Panc1 (cell line): Measurements from ENCODE around the gene RBMS1. TPM values are rescaled to one million over a fixed set of nuclear protein-coding genes. Genes with fewer than 3 reads are reported as not detected.

ENCODE experiments used
- ATAC-seq: fragments of 200-7000 bp; cut with Tn5 transposase; 2 replicates; pipeline ENCODE4 v1.9.1; 2020; ENCODE audit warnings: mild to moderate bottlenecking, moderate library complexity
- BruUV-seq: library from RNA; stranded (reverse); fragments of 400-500 nt; replicated peaks from 2 replicates; lab custom pipeline; 2021; lab: Mats Ljungman, UMichigan
- CTCF ChIA-PET: fragments of 300-600 bp; sonication (Branson Sonifier 250); formaldehyde crosslinking; loops from one replicate; lab custom pipeline; 2022; ENCODE audit warnings: antibody characterized with exemption; lab: Charles Lee
- POLR2A ChIA-PET: fragments of 300-600 bp; sonication (Branson Sonifier 250); formaldehyde crosslinking; loops from one replicate; lab custom pipeline; 2022; ENCODE audit warnings: antibody characterized with exemption; lab: Charles Lee
- DNase-seq: peaks from one replicate; pipeline ENCODE4 v3.0.0-alpha.2; 2010; ENCODE audit warnings: low read depth, low spot score
- H3K27ac ChIP-seq: 2 replicates; pipeline ENCODE4 v1.5.1; 2011; ENCODE audit warnings: mild to moderate bottlenecking, low read length, inconsistent platforms
- H3K27me3 ChIP-seq: fragments of 200-500 bp; sonication (Bioruptor generic); 2 replicates; pipeline ENCODE4 v1.6.0; 2014; ENCODE audit warnings: low read length, inconsistent platforms; ENCODE audit not compliant: control insufficient read depth, insufficient read depth
- H3K36me3 ChIP-seq: fragments of 200-500 bp; sonication (Bioruptor generic); 2 replicates; pipeline ENCODE4 v1.5.1; 2014; ENCODE audit warnings: inconsistent platforms, mild to moderate bottlenecking, low read length, moderate library complexity; ENCODE audit not compliant: control insufficient read depth, insufficient read depth
- H3K4me1 ChIP-seq: 2 replicates; pipeline ENCODE4 v1.5.1; 2011; ENCODE audit warnings: inconsistent platforms, mild to moderate bottlenecking, low read length, moderate library complexity; ENCODE audit not compliant: control insufficient read depth, insufficient read depth
- H3K4me3 ChIP-seq, 2 experiments: 2 replicates each; pipeline ENCODE4 v1.5.1; 2011 to 2012; ENCODE audit warnings: low read depth in 2 of 2, low read length in 2 of 2, mild to moderate bottlenecking in 2 of 2, inconsistent platforms in 1 of 2, moderate library complexity in 1 of 2
- H3K9me3 ChIP-seq: fragments of 200-500 bp; sonication (Bioruptor generic); 2 replicates; pipeline ENCODE4 v1.5.1; 2014; ENCODE audit warnings: low read depth, mild to moderate bottlenecking, inconsistent platforms, low read length, moderate library complexity; ENCODE audit not compliant: control insufficient read depth, insufficient read depth
- CTCF ChIP-seq: fragments of 450-650 bp; IDR thresholded peaks from 2 replicates; pipeline ENCODE4 v1.5.1; 2017; ENCODE audit warnings: mild to moderate bottlenecking
- POLR2AphosphoS5 ChIP-seq: IDR thresholded peaks from 2 replicates; pipeline ENCODE4 v1.6.1; 2012; ENCODE audit warnings: mild to moderate bottlenecking, low read depth, low read length, moderate library complexity
- REST ChIP-seq, 2 experiments: IDR thresholded peaks; 2 replicates each; pipeline ENCODE4 v1.6.1; 2011 to 2012; ENCODE audit warnings: low read depth in 2 of 2, control low read depth in 1 of 2, low read length in 1 of 2, mild to moderate bottlenecking in 1 of 2, moderate library complexity in 1 of 2; ENCODE audit not compliant: insufficient read depth in 1 of 2
- SIN3A ChIP-seq: IDR thresholded peaks from 2 replicates; pipeline ENCODE4 v1.6.1; 2012; ENCODE audit warnings: low read depth, mild to moderate bottlenecking, low read length, moderate library complexity, borderline replicate concordance; ENCODE audit not compliant: insufficient read depth
- TCF7L2 ChIP-seq: IDR thresholded peaks from 2 replicates; pipeline ENCODE4 v1.6.1; 2011; ENCODE audit warnings: mild to moderate bottlenecking, low read depth, low read length, inconsistent platforms
- in situ Hi-C: cut with HindIII; loops from 2 replicates; pipeline ENCODE4 v1.10.0; 2016; ENCODE audit warnings: low sequenced_read_pairs, low pct_unique_long_range_greater_than_20kb
- intact Hi-C: fragments of 100-400 bp; cut with micrococcal nuclease; formaldehyde crosslinking; loops from one replicate; pipeline ENCODE4 v1.10.0; 2022; ENCODE audit not compliant: unreplicated experiment
- total RNA-seq: library from RNA; stranded (reverse); gene quantifications from one replicate; pipeline ENCODE4 v1.2.1, GENCODE V29; 2021; ENCODE audit not compliant: unreplicated experiment

Gene RBMS1
- total RNA-seq, 1 experiment from 2014 or later: 67.0 TPM

GRCh38 chr2:160352500-160352899, 141.1 kb downstream of the RBMS1 start:
- POLR2A ChIA-PET: no interaction called here
- no peak overlapping the region for H3K27ac ChIP-seq
- no peak overlapping the region for H3K4me3 ChIP-seq
- H3K36me3 ChIP-seq: no peaks in the 10 kb centered on the region
- in situ Hi-C loops: no loop called here
- no TSS peak for BruUV-seq
- no peaks in the 10 kb centered on the region for H3K27me3 ChIP-seq
- TF ChIP-seq POLR2AphosphoS5 (no peak), REST (IDR thresholded peaks at IDR 0.05; ENCODE audit: insufficient read depth in 1 of 2, low read depth in 2 of 2, low read length in 1 of 2) (no peak), TCF7L2 (no peak), CTCF (no peak), SIN3A (no peak)
- H3K9me3 ChIP-seq: no peaks in the 10 kb centered on the region
- intact Hi-C loops: no loop called here
- no peaks in the 10 kb centered on the region for H3K4me1 ChIP-seq
- CTCF ChIA-PET: interaction anchor here (0.5 kb wide), 1 partner anchor 40 kb away, joined by 3 read pairs; no protein-coding TSS in a partner anchor
- no peak for ATAC-seq
- DNase-seq: no peak

- H3K9me3 ChIP-seq: no peaks in the 10 kb centered on the region
- no TSS peak for BruUV-seq
- CTCF ChIA-PET: no interaction called here
- no peak for TF ChIP-seq SIN3A
- no peak for TF ChIP-seq REST (IDR thresholded peaks at IDR 0.05; ENCODE audit: insufficient read depth in 1 of 2, low read depth in 2 of 2, low read length in 1 of 2)
- TF ChIP-seq POLR2AphosphoS5: no peak
- no peak for TF ChIP-seq CTCF
- TF ChIP-seq TCF7L2: no peak
- no peaks in the 10 kb centered on the region for H3K4me1 ChIP-seq
- intact Hi-C loops (no loop called here), in situ Hi-C loops (no loop called here)
- no peak overlapping the region for H3K4me3 ChIP-seq
- POLR2A ChIA-PET: interaction anchor here (0.5 kb wide), 1 partner anchor 618 kb away, joined by 14 read pairs; no protein-coding TSS in a partner anchor
- H3K27ac ChIP-seq: no peak overlapping the region
- no peaks in the 10 kb centered on the region for H3K27me3 ChIP-seq
- DNase-seq (no peak), ATAC-seq (no peak)
- no peaks in the 10 kb centered on the region for H3K36me3 ChIP-seq
These were observed 141.7 kb downstream of the RBMS1 start for GRCh38 chr2:160351956-160352355.
